Measurements from ENCODE around the gene KCNQ4.

The KCNQ4 gene

GRCh38 chr1:40861224-40862003 is 77.8 kb downstream of the KCNQ4 start:
- no peak for DNase-seq (ENCODE audit: low read depth)

DNA sequence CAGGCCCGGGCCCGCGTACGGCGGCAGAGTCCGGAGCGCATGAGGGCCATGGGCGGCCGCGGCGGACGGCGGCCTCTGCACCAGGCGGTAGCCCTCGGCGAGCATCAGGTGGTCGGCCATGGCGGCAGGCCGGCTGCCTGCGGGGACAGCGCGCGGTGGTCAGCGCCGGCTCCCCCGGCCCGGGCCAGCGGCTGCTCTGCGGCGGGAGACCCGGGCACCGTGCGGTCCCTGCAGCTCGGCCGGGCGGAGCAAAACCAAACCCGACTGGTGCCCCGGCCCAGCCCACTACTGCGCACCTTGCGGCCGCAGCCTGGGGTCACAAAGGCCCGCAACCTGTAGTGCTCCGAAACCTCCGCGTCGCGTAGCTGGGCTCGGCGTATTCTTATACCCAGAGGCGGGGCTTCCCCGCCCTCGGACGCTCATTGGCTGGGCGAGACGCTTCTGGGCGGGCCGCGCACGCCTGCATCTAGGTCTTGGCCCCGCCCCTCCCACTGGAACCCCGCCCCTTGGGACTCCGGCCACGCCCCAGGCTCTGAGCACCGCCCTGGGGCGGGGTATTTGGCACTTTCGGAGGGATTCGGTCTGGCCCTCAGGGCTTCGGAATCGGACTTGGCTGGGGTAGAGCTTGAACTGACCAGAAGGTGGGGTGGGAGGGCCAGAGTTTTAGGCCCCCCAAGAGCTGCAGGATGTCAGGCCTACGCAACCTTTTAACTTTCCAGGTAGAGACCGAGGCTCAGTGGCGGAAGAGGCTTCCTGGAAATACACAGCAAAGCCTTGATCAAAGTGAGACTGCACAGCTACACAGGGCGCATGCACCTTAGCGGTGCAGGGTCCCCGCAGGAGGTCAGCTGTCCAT is 78.6 kb downstream of the KCNQ4 start, which contains the start of gene CITED4:
CITED4 (minus strand) TSS at position 356 of the 856 bp plus-strand sequence; CDS start at position 120, 236 bp downstream.
- no peak for DNase-seq (ENCODE audit: low read depth)

DNA sequence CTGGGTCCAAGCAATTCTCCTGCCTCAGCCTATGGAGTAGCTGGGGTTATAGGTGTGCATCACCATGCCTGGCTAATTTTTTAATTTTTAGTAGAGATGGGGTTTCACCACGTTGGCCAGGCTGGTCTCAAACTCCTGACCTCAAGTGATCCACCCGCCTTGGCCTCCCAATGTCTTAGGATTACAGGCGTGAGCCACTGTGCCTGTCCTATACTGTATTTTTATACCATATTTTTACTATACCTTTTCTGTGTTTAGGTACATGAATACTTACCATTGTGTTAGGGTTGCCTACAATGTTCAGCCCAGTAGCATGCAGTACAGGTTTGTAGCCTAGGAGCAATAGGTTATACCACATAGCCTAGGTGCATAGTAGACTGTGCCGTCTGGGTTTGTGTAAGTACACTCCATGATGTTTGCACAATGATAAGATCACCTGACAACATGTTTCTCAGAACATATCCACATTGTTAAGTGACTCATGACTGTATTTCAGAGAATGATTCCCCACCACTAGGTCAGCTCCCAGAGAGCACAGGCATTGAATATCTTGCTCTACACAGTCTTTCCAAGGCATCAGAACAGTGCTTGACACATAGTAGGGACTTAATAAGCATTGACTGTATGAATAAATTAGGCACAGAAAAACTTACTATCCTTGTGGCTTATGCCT is 84.6 kb downstream of the KCNQ4 start:
- DNase-seq (ENCODE audit: low read depth): peak; percentile 70

- DNase-seq (ENCODE audit: low read depth): no peak
Observed at GRCh38 chr1:40870135-40870728, 86.6 kb downstream of the KCNQ4 start.

DNA sequence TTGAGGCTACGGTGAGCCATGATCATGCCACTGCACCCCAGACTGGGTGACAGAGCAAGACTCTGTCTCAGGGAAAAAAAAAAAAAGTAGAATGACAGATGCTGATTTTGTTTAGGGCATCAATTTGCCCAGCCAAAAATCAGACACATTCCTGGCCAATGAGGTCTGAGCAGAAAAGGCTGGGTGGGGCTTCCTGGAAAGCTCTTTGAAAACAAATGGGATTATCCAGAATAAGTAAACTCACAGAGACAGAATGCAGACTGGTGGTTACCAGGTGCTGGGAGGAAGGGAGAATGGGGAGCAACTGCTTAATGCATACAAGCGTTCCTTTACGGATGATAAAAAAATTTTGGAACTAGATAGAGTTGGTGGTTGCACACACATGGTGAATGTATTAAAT is 88.7 kb downstream of the KCNQ4 start:
- DNase-seq (ENCODE audit: low read depth): no peak

GRCh38 chr1:40873863-40874472 is 90.4 kb downstream of the KCNQ4 start:
- no peak for DNase-seq (ENCODE audit: low read depth)

DNA sequence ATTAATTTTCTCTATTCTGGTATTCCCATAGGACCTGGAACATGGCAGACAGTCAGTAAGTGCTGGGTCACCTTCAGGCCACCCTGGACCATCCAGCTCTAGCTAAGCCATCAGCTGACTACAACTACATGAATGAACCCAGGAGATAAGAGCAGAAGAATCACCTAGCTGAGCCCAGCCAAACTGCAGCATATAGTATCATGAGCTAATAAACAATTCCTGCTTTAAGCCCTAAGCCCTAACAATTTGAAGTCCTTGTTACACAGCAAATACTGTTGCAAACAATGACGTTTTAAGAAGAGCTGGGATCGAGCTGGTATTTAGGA is 92.8 kb downstream of the KCNQ4 start:
- DNase-seq (ENCODE audit: low read depth): no peak

GRCh38 chr1:40876891-40877290 is 93.3 kb downstream of the KCNQ4 start:
- DNase-seq (ENCODE audit: low read depth): no peak

- no peak for DNase-seq (ENCODE audit: low read depth)
Observed at GRCh38 chr1:40877698-40878097, 94.1 kb downstream of the KCNQ4 start.

GRCh38 chr1:40878906-40879305 is 95.3 kb downstream of the KCNQ4 start:
- DNase-seq (ENCODE audit: low read depth): no peak

GRCh38 chr1:40879482-40880175 is 96.0 kb downstream of the KCNQ4 start:
- DNase-seq (ENCODE audit: low read depth): no peak

DNA sequence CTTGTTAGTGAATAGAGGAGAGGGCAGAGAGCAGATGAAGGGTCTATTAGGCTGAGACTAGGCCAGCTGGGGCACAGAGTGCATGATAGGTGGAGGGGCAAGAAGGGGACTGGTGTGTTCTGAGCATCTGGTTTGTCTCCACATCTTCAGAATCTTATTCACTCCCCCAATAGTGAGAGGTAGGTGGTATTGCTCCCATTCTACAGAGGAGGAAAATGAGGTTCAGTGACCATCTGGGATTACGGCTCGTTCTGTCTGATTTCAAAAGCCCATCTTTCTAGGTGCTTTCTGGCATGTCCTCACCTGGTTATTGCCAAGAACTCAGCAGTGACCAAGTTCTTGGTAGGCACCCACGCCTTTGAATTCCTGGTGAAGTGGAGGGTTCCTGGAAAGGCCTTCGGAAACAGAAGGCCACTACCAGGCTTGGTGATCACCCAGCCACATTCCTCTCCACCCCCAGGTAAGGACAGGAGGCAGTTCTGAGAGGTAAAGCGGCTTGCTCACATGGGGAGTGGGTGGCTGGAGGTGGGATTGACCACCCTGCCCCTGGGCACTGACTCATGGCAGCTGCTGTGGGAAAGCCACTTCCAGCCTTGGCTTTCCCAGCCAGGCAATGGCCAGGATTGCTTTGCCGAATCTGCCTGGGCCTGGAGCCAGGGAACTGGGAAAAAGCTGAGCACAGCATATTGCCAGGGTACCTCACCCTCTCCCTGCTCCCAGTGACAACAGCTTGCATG is 97.4 kb downstream of the KCNQ4 start:
- no peak for DNase-seq (ENCODE audit: low read depth)

DNA sequence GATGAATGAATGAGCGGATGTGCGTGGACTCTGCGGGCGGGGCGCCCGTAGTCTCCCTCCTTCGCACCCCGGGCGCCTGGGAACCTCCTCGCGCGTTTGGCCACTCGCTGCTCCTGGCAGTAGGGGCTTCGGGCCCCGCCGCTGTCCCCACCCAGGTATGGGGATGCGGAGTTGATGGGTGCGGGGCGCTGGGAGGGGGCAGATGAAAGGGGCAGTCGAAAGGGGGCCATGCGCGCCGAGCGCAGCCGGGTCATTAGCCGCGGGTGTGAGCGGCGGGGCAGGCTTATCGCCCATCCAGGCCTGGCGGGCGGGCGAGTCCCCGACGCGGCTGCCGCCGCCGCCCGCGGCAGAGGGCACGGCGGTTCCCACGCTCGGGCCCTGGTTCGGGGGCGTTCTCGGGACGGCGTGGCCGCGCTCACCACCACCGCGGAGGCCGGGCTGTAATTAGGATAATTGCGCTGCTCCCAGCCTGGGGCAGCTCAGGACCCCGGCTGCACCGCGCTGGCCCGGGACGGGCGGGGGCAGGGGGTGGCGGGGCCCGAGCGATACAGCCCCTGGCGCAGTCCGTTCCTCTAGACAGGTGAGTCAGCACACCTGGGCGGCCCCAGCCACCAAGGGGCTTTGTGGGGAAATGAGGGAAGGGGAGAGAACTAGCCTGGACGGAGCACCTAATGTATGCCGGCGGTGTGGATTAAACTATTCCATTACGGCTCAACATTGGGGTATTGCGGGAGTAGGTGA is 100.6 kb downstream of the KCNQ4 start:
- DNase-seq (ENCODE audit: low read depth): no peak

GRCh38 chr1:40886318-40887011 is 102.9 kb downstream of the KCNQ4 start:
- no peak for DNase-seq (ENCODE audit: low read depth)

GRCh38 chr1:40887012-40887378 is 103.4 kb downstream of the KCNQ4 start:
- no peak for DNase-seq (ENCODE audit: low read depth)

GRCh38 chr1:40887652-40888051 is 104.1 kb downstream of the KCNQ4 start:
- no peak for DNase-seq (ENCODE audit: low read depth)
